ENCODE results near the gene LPCAT1. TPM values are rescaled to one million over a fixed set of nuclear protein-coding genes. Genes with fewer than 3 reads are reported as not detected.

LPCAT1 gene
- total and polyA plus RNA-seq, 2 experiments from 2014 or later, result 78.0 to 255 TPM

GRCh38 chr5:1437226-1437829 lies 86.4 kb downstream of the LPCAT1 start:
- Histone ChIP-seq H2AFZ (0 out of 2 replicates have a peak overlapping the region, but pooled peaks have one; percentile 43), H3F3A (replicated peaks; ENCODE audit: low read depth) (no peaks in the 10 kb centered on the region), H3K27me3 (ENCODE audit: insufficient read depth) (peaks cover 1% of the 10 kb centered on the region; the same call in 1 of the 2 replicates), H3K27ac (ENCODE audit: low read depth) (no peak overlapping the region), H3K4me1 (ENCODE audit: insufficient read depth) (no peaks in the 10 kb centered on the region), H3K36me3 (ENCODE audit: insufficient read depth) (no peaks in the 10 kb centered on the region), H4K20me1 (replicated peaks; ENCODE audit: insufficient read depth) (no peaks in the 10 kb centered on the region), H3K4me3 (no peak overlapping the region), H3K4me2 (no peak overlapping the region), H3K9me2 (ENCODE audit: insufficient read depth) (peaks cover 8% of the 10 kb centered on the region), H3K79me2 (replicated peaks; ENCODE audit: insufficient read depth) (no peaks in the 10 kb centered on the region)
- H3K36me3 Mint-ChIP-seq (ENCODE audit: low read depth), result peaks cover 7% of the 10 kb centered on the region; the same call in 2 of the 3 replicates
- H3K9me3 Mint-ChIP-seq, result peaks cover 25% of the 10 kb centered on the region
- no peaks in the 10 kb centered on the region; the same call in 2 of the 3 replicates for H3K4me1 Mint-ChIP-seq
- peaks cover 14% of the 10 kb centered on the region for H3K27me3 Mint-ChIP-seq (ENCODE audit: insufficient read depth, low read depth, poor library complexity)
- no peak overlapping the region for H3K27ac Mint-ChIP-seq
- no peak overlapping the region for H3K4me3 Mint-ChIP-seq
- DNase-seq (ENCODE audit: low spot score) (peak; percentile 58), ATAC-seq (peak; percentile 97)
- TF ChIP-seq JUNB (IDR thresholded peaks at IDR 0.05; ENCODE audit: unreplicated experiment) (no peak), CREB1 (CRISPR knock-in tag; IDR thresholded peaks at IDR 0.05; ENCODE audit: low read depth) (no peak), CTCF (conservative IDR thresholded peaks at IDR 0.05; ENCODE audit: low read depth in 2 of 2) (peak in 1 of 2 experiments; percentile 42; a peak in 2 of 4 replicates), POLR2AphosphoS5 (IDR thresholded peaks at IDR 0.05; ENCODE audit: low read depth) (no peak), NANOG (IDR thresholded peaks at IDR 0.05; ENCODE audit: borderline replicate concordance) (no peak)

- Mint-ChIP-seq H3K27me3 (ENCODE audit: insufficient read depth, low read depth, poor library complexity) (peaks cover 13% of the 10 kb centered on the region), H3K9me3 (peaks cover 26% of the 10 kb centered on the region), H3K27ac (no peak overlapping the region), H3K4me3 (no peak overlapping the region), H3K4me1 (no peaks in the 10 kb centered on the region; the same call in 2 of the 3 replicates), H3K36me3 (ENCODE audit: low read depth) (peaks cover 7% of the 10 kb centered on the region; the same call in 2 of the 3 replicates)
- Histone ChIP-seq H3K4me2 (no peak overlapping the region), H3K4me3 (no peak overlapping the region), H3K9me2 (ENCODE audit: insufficient read depth) (peaks cover 8% of the 10 kb centered on the region), H3K79me2 (replicated peaks; ENCODE audit: insufficient read depth) (no peaks in the 10 kb centered on the region), H2AFZ (no peak overlapping the region), H4K20me1 (replicated peaks; ENCODE audit: insufficient read depth) (no peaks in the 10 kb centered on the region), H3K4me1 (ENCODE audit: insufficient read depth) (no peaks in the 10 kb centered on the region), H3F3A (replicated peaks; ENCODE audit: low read depth) (no peaks in the 10 kb centered on the region), H3K27me3 (ENCODE audit: insufficient read depth) (no peaks in the 10 kb centered on the region), H3K27ac (ENCODE audit: low read depth) (no peak overlapping the region), H3K36me3 (ENCODE audit: insufficient read depth) (no peaks in the 10 kb centered on the region)
- TF ChIP-seq STAT1 (IDR thresholded peaks at IDR 0.05; ENCODE audit: unreplicated experiment) (no peak), JUNB (IDR thresholded peaks at IDR 0.05; ENCODE audit: unreplicated experiment) (no peak), NANOG (IDR thresholded peaks at IDR 0.05; ENCODE audit: borderline replicate concordance) (no peak), CREB1 (CRISPR knock-in tag; IDR thresholded peaks at IDR 0.05; ENCODE audit: low read depth) (no peak), ZNF114 (CRISPR knock-in tag; IDR thresholded peaks at IDR 0.05) (no peak), REST (IDR thresholded peaks at IDR 0.05; ENCODE audit: unreplicated experiment) (no peak), EZH2 (IDR thresholded peaks at IDR 0.05; ENCODE audit: low read depth, unreplicated experiment) (no peak), CTCF (conservative IDR thresholded peaks at IDR 0.05; ENCODE audit: low read depth in 2 of 2) (no peak), POLR2AphosphoS5 (IDR thresholded peaks at IDR 0.05; ENCODE audit: low read depth) (no peak)
- no peak for ATAC-seq
- DNase-seq (ENCODE audit: low spot score), result no peak
Observed at GRCh38 chr5:1436681-1437080, 87.1 kb downstream of the LPCAT1 start.

All from GM23338 (cell line).